Adrenal gland (tissue), 12 donors: ENCODE data around the gene TLCD1. TPM values are rescaled to one million over a fixed set of nuclear protein-coding genes. Genes with fewer than 3 reads are reported as not detected.

Source experiments
- DNase-seq, 7 donors: peaks; one replicate each; pipeline ENCODE4 v3.0.0-alpha.2; 2019 to 2020
- H3K27ac ChIP-seq, 5 donors: fragments of 200-600 bp; sonication (generic) in 4 of 5; 1 replicate in 3 of 5; 2 replicates in 2 of 5; pipeline versions ENCODE4 v1.5.1 to v1.8.0; 2016 to 2020; ENCODE audit warnings: mild to moderate bottlenecking in 1 of 5
- H3K27me3 ChIP-seq: fragments of 200-600 bp; 2 replicates; pipeline ENCODE4 v1.8.0; 2021
- H3K36me3 ChIP-seq, 2 donors: fragments of 200-600 bp; replicated peaks in 1 of 2; 1 replicate in 1 of 2; 2 replicates in 1 of 2; pipeline versions ENCODE4 v1.5.1 to v1.8.0; 2018 to 2022
- H3K4me1 ChIP-seq, 2 donors: fragments of 200-600 bp; replicated peaks in 1 of 2; 1 replicate in 1 of 2; 2 replicates in 1 of 2; pipeline versions ENCODE4 v1.5.1 to v1.8.0; 2018 to 2021
- H3K4me3 ChIP-seq, 4 donors: fragments of 200-600 bp; sonication (generic) in 3 of 4; one replicate each; pipeline ENCODE4 v1.5.1; 2016 to 2018
- H3K9me3 ChIP-seq, 3 donors: fragments of 200-600 bp; sonication (generic) in 1 of 3; replicated peaks in 1 of 3; 1 replicate in 2 of 3; 2 replicates in 1 of 3; pipeline versions ENCODE4 v1.5.1 to v1.8.0; 2016 to 2021
- CTCF ChIP-seq, 6 experiments: fragments of 450-650 bp in 4 of 6; fragments of 200-600 bp in 2 of 6; sonication (generic) in 1 of 6; IDR thresholded peaks; 1 replicate in 5 of 6; 2 replicates in 1 of 6; pipeline versions ENCODE4 v1.5.1 to v1.8.0; 2016 to 2021; ENCODE audit warnings: antibody characterized with exemption in 6 of 6, mild to moderate bottlenecking in 2 of 6, moderate library complexity in 1 of 6
- POLR2A ChIP-seq, 2 donors: fragments of 450-650 bp; IDR thresholded peaks; one replicate each; pipeline ENCODE4 v1.6.1; 2017; ENCODE audit warnings: antibody characterized with exemption in 2 of 2, mild to moderate bottlenecking in 2 of 2, moderate library complexity in 1 of 2
- WGBS, 4 donors: extraction: QIAGEN DNeasy Blood & Tissue Kit in 2 of 4; methylation state at CpG; one replicate each; pipeline versions ENCODE4 v1.1.5 to v1.1.7; 2013 to 2017; 5-methylcytosine and 5-hydroxymethylcytosine counted together
- intact Hi-C, 2 donors: fragments of 100-400 bp; cut with DNase I; formaldehyde crosslinking; loops; one replicate each; pipeline versions ENCODE4 v1.14.1 to v1.15.0; 2022 to 2023
- polyA plus RNA-seq, 3 donors: library from polyadenylated mRNA; stranded (reverse); fragments of 200-250 nt in 2 of 3; fragments of 350-450 nt in 1 of 3; fragmentation: Illumina TruSeq in 1 of 3; extraction: RNeasy Lipid Tissue Mini Kit (QIAGEN cat#74804) in 1 of 3; gene quantifications; one replicate each; pipeline ENCODE4 v1.2.3, GENCODE V29; 2013 to 2014
- total RNA-seq, 9 donors: library from RNA; depleted of rRNA in 4 of 9; stranded (reverse); fragments of >200 nt in 4 of 9; fragments of 120-200 nt in 1 of 9; fragmentation: NEBNext Ultra II Directional in 1 of 9; extraction: Animal tissue kit (Norgen Biotek cat#: 25700) in 1 of 9; gene quantifications; one replicate each; pipeline versions ENCODE4 v1.1.0 to v1.2.4, GENCODE V29; 2013 to 2023
- donor health status: healthy with polysubstance abuse.
- donor health status: Bipolar disorder and iron deficiency.
- donor health status: DM: yes; HTN: yes; CAD: no.
- donor health status: DM: no; HTN: no; CAD: no.
- donor health status: DM: no; HTN: no; CAD: no.
- donor health status: DM: yes; HTN: yes; CAD: no.

TLCD1 gene
- total and polyA plus RNA-seq, 12 donors: 0.52 to 18.8 (median 5.9) TPM

GRCh38 chr17:28740406-28741357 lies 14.6 kb upstream of the TLCD1 start:
- Histone ChIP-seq H3K36me3 (no peaks in the 10 kb centered on the region), H3K27me3 (no peaks in the 10 kb centered on the region), H3K4me1 (peaks cover 24 to 26% of the 10 kb centered on the region in 2 donors), H3K4me3 (no peak overlapping the region), H3K27ac (no peak overlapping the region), H3K9me3 (no peaks in the 10 kb centered on the region)
- intact Hi-C loops: no loop called here
- WGBS, 4 donors: 75 to 86% (median 81%) methylated on average over 4 to 10 of the region's 10 CpGs
- TF ChIP-seq CTCF (IDR thresholded peaks at IDR 0.05): no peak
- no peak for TF ChIP-seq POLR2A (IDR thresholded peaks at IDR 0.05)
- DNase-seq: no peak

GRCh38 chr17:28738680-28739384 lies 12.8 kb upstream of the TLCD1 start:
- Histone ChIP-seq H3K27me3 (no peaks in the 10 kb centered on the region), H3K9me3 (no peaks in the 10 kb centered on the region), H3K4me1 (peaks cover 8 to 9% of the 10 kb centered on the region in 2 donors), H3K27ac (no peak overlapping the region), H3K36me3 (no peaks in the 10 kb centered on the region), H3K4me3 (no peak overlapping the region)
- TF ChIP-seq POLR2A (IDR thresholded peaks at IDR 0.05): no peak
- no peak for TF ChIP-seq CTCF (IDR thresholded peaks at IDR 0.05)
- intact Hi-C loops: no loop called here
- WGBS, 4 donors: 82 to 96% (median 90%) methylated on average over 7 to 10 of the region's 10 CpGs
- DNase-seq: no peak

GRCh38 chr17:28737770-28738679 lies 12.0 kb upstream of the TLCD1 start:
- intact Hi-C loops: no loop called here
- Histone ChIP-seq H3K27me3 (no peaks in the 10 kb centered on the region), H3K36me3 (no peaks in the 10 kb centered on the region), H3K27ac (no peak overlapping the region), H3K4me3 (no peak overlapping the region), H3K4me1 (peaks cover 2 to 3% of the 10 kb centered on the region in 2 donors), H3K9me3 (no peaks in the 10 kb centered on the region)
- 90 to 94% (median 91%) methylated on average over 18 to 22 of the region's 22 CpGs for WGBS, 4 donors
- DNase-seq: no peak
- TF ChIP-seq POLR2A (IDR thresholded peaks at IDR 0.05): no peak
- no peak for TF ChIP-seq CTCF (IDR thresholded peaks at IDR 0.05)
